Activated T-helper 1 cell treated with anti-CD3 and anti-CD28 coated beads, Interleukin-12 subunit alpha, Interleukin-12 subunit beta, Interleukin-2, Interleukin-4 antibody, amounts not matched to agents 30 ng/mL and 10 ng/mL and 1 ng/mL, durations not matched to agents 14 hours and 24 hours and 36 hours (primary cell): ENCODE measurements around the gene ST6GALNAC6. TPM values are rescaled to one million over a fixed set of nuclear protein-coding genes. Genes with fewer than 3 reads are reported as not detected.

ENCODE experiments used
- DNase-seq: peaks from one replicate; pipeline ENCODE4 v3.0.0; 2021; ENCODE audit warnings: low spot score
- H3K27ac Mint-ChIP-seq: one replicate; pipeline ENCODE4 v1.8.0; 2021; ENCODE audit warnings: mild to moderate bottlenecking, mixed read lengths
- H3K27me3 Mint-ChIP-seq: one replicate; pipeline ENCODE4 v1.8.0; 2022; ENCODE audit warnings: mild to moderate bottlenecking, moderate library complexity, mixed read lengths; ENCODE audit not compliant: insufficient read depth
- H3K36me3 Mint-ChIP-seq: one replicate; pipeline ENCODE4 v1.8.0; 2021; ENCODE audit warnings: low read depth, mixed read lengths
- H3K4me1 Mint-ChIP-seq: one replicate; pipeline ENCODE4 v1.8.0; 2021; ENCODE audit warnings: low read depth, mixed read lengths
- H3K4me3 Mint-ChIP-seq: one replicate; pipeline ENCODE4 v1.8.0; 2021; ENCODE audit warnings: mild to moderate bottlenecking, moderate library complexity, mixed read lengths
- H3K9me3 Mint-ChIP-seq: one replicate; pipeline ENCODE4 v1.8.0; 2021; ENCODE audit warnings: mixed read lengths
- intact Hi-C: fragments of 100-400 bp; cut with micrococcal nuclease; formaldehyde crosslinking; loops from one replicate; pipeline ENCODE4 v1.15.1; 2024
- total RNA-seq: library from RNA; stranded (reverse); gene quantifications from 2 replicates; pipeline ENCODE4 v1.2.3, GENCODE V29; 2022

The ST6GALNAC6 gene
- total RNA-seq, 1 donor from 2014 or later = 60.6 TPM

DNA sequence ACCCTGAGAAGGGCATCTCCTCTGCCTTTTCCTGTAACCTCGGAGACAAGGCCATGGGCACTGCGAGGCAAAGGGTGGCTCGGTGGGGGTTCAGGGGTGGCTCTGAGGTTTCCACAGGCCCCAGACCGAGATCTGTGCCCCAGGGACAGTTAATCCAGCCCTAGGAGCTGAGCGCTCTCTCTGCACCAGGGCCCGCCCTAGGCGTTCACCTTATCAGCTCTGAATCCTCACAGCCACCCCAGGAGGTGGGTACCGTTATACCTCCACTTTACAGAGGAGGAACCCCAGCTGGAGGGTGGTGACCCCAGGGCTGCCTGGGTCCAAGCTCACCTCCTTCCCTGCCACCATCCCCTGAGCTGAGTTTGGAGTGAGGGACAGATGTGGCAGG, 42.7 kb downstream of the ST6GALNAC6 start:
- no peak for DNase-seq
- Mint-ChIP-seq H3K27ac (no peak overlapping the region), H3K4me1 (peaks cover 22% of the 10 kb centered on the region), H3K27me3 (peaks cover 3% of the 10 kb centered on the region), H3K4me3 (no peak overlapping the region), H3K36me3 (peaks cover 5% of the 10 kb centered on the region), H3K9me3 (peaks cover 4% of the 10 kb centered on the region)
- intact Hi-C loops = no loop called here

DNA sequence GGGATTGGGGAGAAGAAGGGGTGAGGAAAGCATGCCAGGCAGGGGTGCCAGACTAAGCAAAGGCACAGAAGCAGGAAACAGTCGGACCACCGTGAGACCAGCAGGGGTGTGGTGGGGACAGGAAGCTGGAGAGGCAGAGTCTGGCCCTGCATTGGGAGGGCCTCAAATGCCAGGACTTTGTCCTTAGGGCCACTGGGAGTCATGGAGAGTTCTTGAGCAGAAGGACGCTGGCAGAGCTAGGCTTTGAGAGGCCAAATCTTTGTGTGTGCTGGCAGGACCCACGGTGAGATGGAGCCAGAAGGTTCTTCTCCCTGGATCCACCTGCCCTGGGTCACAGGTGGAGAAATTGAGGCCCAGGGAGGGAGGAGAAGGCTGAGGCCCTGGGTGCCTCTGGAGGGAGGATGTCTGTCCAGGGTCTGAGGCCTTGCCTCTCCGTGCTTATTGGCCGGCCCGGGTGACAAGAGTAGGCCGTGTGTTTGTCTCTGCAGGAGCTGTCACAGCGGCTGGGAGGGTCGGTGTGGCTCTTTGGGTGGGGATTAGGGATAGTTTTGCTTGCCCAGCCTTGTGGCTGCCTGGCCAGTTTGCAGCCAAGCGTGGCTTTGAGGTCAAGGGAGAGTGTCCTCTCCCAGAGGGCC, 43.2 kb downstream of the ST6GALNAC6 start:
- H3K36me3 Mint-ChIP-seq = peaks cover 5% of the 10 kb centered on the region
- H3K27me3 Mint-ChIP-seq = peaks cover 3% of the 10 kb centered on the region
- peaks cover 4% of the 10 kb centered on the region for H3K9me3 Mint-ChIP-seq
- DNase-seq = no peak
- intact Hi-C loops = no loop called here
- H3K4me3 Mint-ChIP-seq = no peak overlapping the region
- H3K4me1 Mint-ChIP-seq = peaks cover 21% of the 10 kb centered on the region
- no peak overlapping the region for H3K27ac Mint-ChIP-seq

DNA sequence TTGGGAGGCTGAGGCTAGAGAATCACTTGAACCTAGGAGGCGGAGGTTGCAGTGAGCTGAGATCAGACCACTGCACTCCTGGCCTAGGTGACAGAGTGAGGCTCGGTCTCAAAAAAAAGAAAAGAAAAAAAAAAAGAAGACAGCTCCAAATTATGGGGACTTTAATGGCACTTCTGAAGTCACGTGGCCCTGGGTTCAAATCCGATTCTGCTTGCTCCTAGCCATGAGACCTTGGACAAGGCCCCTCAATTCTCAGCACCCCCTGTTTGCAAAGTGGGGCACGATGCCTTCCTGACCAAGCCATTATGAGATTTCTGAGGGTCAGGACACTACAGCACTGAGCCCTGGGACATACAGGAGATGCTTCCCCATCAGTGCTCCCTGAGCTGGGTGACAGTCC, 43.9 kb downstream of the ST6GALNAC6 start:
- Mint-ChIP-seq H3K4me1 (peaks cover 21% of the 10 kb centered on the region), H3K9me3 (peaks cover 4% of the 10 kb centered on the region), H3K27ac (peak overlapping the region; percentile 67), H3K27me3 (peaks cover 2% of the 10 kb centered on the region), H3K4me3 (peak overlapping the region; percentile 34), H3K36me3 (peaks cover 7% of the 10 kb centered on the region)
- intact Hi-C loops = no loop called here
- DNase-seq = no peak

GRCh38 chr9:127854960-127855359, 44.4 kb downstream of the ST6GALNAC6 start:
- no peak for DNase-seq
- H3K27me3 Mint-ChIP-seq = peaks cover 2% of the 10 kb centered on the region
- H3K9me3 Mint-ChIP-seq = peaks cover 4% of the 10 kb centered on the region
- intact Hi-C loops = no loop called here
- no peak overlapping the region for H3K27ac Mint-ChIP-seq
- H3K4me3 Mint-ChIP-seq = peak overlapping the region; percentile 26
- peaks cover 9% of the 10 kb centered on the region for H3K36me3 Mint-ChIP-seq
- peaks cover 21% of the 10 kb centered on the region for H3K4me1 Mint-ChIP-seq

DNA sequence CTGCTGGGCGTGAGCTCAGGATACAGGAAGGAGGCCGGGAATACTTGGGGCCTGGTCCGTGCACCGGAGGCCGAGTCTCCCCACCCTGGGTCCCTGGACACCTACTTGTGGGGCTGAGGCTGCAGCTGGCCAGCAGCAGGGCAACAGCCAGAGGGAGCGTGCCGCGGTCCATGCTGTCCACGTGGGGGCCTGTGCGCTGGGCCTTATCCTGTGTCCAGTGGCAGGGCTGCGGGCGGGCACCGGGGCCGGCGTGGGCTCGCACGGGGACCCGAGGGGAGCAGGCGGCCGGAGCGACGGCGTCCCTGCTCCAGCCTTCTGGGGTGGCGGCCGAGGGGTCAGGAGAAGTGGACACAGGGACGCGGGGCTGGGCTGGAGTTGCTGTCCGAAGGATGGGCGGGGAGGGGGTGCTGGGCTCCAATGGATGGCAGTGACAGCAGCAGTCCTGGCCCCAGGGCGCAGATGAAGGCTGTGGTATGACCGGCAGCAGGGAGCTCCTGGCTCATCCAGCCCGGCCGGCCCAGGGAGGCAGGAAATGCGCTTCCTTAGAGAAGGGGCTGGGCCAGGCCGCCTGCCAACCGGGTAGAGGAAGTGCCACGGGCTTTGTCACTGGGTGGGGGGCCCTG, 45.1 kb downstream of the ST6GALNAC6 start, which contains the start of gene ENG:
Gene ENG (minus strand): TSS at position 475 of the 623 bp plus-strand sequence. CDS start 303 bp downstream, at position 172.
- peaks cover 8% of the 10 kb centered on the region for H3K9me3 Mint-ChIP-seq
- no peak for DNase-seq
- peak within 1 kb of the TSS; percentile 93 for H3K27ac Mint-ChIP-seq
- peaks cover 21% of the 10 kb centered on the region for H3K4me1 Mint-ChIP-seq
- peaks cover 2% of the 10 kb centered on the region for H3K27me3 Mint-ChIP-seq
- H3K36me3 Mint-ChIP-seq = peaks cover 11% of the 10 kb centered on the region
- intact Hi-C loops = no loop called here
- H3K4me3 Mint-ChIP-seq = peak within 1 kb of the TSS; percentile 86

DNA sequence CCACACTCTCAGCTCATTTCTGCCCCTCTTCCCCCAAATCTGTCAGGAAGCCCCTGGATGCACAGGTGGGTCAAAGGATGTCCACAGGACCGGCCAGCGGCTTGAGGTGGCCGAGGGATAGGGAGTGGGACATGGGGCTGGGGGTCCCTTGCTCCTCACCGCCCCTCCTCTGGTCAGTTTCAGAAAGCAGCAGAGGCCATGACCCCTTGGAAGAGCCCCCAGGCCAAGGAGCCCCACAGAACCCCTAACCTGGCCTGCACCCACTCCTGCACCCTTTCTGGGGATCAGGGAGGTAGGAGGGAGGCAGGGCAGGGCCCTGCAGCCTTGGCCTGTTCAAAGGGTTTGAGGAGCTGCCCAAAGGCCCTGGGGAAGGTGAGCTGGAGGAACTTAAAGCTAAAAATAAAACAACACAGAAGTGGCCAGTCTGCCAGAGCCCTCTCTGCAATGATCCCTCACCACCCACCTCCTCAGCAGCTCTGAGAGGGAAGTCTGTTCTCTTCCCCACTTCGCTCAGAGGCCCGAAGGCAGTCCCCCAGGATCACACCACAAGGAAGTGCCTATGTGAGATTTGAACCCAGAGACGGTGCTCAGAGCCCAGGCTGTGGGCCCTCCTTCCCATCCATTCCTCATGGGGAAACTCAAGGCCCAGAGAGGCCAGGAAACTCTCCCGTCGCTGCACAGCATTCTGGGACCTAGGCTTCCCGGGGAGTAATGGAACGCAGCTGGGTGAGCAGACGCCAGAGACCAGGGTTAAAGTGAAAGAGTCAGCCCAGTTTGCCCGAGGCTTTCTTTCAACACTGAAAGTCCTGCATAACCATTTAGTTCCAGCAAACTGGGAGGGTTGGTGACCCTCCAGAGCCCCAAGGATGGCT, 45.9 kb downstream of the ST6GALNAC6 start:
- Mint-ChIP-seq H3K27ac (peak overlapping the region; percentile 93), H3K27me3 (no peaks in the 10 kb centered on the region), H3K4me3 (peak overlapping the region; percentile 86), H3K4me1 (peaks cover 21% of the 10 kb centered on the region), H3K9me3 (peaks cover 15% of the 10 kb centered on the region), H3K36me3 (peaks cover 19% of the 10 kb centered on the region)
- intact Hi-C loops = no loop called here
- no peak for DNase-seq

DNA sequence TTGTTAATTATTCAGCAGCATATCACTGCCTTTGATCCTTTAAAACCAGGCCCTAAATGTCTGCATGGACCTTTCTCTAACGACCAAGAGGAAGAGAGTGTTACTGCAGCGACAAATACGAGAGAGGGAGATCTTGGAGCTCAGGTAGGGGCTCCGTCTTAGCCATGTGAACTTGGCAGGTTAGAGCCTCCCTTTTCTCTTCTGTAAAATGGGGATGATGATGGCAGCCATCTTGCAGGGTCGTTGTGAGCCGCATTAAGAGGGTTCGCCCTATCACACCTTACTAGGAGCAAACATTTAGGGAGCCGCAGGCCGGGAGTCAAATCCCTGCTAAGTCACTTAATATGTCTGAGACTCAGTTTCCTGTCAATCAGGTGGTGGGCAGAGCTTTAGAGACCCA, 46.6 kb downstream of the ST6GALNAC6 start:
- Mint-ChIP-seq H3K4me1 (peaks cover 21% of the 10 kb centered on the region), H3K9me3 (peaks cover 17% of the 10 kb centered on the region), H3K27me3 (no peaks in the 10 kb centered on the region), H3K36me3 (peaks cover 19% of the 10 kb centered on the region), H3K4me3 (peak overlapping the region; percentile 86), H3K27ac (peak overlapping the region; percentile 34)
- intact Hi-C loops = no loop called here
- DNase-seq = no peak

GRCh38 chr9:127850286-127850830, 49.0 kb downstream of the ST6GALNAC6 start:
- H3K36me3 Mint-ChIP-seq = peaks cover 19% of the 10 kb centered on the region
- H3K9me3 Mint-ChIP-seq = peaks cover 17% of the 10 kb centered on the region
- H3K27ac Mint-ChIP-seq = no peak overlapping the region
- H3K27me3 Mint-ChIP-seq = no peaks in the 10 kb centered on the region
- H3K4me3 Mint-ChIP-seq = no peak overlapping the region
- no peak for DNase-seq
- intact Hi-C loops = no loop called here
- H3K4me1 Mint-ChIP-seq = peaks cover 21% of the 10 kb centered on the region

GRCh38 chr9:127848756-127849504, 50.5 kb downstream of the ST6GALNAC6 start:
- Mint-ChIP-seq H3K4me1 (peaks cover 21% of the 10 kb centered on the region), H3K27me3 (no peaks in the 10 kb centered on the region), H3K36me3 (peaks cover 19% of the 10 kb centered on the region), H3K27ac (no peak overlapping the region), H3K4me3 (no peak overlapping the region), H3K9me3 (peaks cover 17% of the 10 kb centered on the region)
- intact Hi-C loops = no loop called here
- DNase-seq = no peak

DNA sequence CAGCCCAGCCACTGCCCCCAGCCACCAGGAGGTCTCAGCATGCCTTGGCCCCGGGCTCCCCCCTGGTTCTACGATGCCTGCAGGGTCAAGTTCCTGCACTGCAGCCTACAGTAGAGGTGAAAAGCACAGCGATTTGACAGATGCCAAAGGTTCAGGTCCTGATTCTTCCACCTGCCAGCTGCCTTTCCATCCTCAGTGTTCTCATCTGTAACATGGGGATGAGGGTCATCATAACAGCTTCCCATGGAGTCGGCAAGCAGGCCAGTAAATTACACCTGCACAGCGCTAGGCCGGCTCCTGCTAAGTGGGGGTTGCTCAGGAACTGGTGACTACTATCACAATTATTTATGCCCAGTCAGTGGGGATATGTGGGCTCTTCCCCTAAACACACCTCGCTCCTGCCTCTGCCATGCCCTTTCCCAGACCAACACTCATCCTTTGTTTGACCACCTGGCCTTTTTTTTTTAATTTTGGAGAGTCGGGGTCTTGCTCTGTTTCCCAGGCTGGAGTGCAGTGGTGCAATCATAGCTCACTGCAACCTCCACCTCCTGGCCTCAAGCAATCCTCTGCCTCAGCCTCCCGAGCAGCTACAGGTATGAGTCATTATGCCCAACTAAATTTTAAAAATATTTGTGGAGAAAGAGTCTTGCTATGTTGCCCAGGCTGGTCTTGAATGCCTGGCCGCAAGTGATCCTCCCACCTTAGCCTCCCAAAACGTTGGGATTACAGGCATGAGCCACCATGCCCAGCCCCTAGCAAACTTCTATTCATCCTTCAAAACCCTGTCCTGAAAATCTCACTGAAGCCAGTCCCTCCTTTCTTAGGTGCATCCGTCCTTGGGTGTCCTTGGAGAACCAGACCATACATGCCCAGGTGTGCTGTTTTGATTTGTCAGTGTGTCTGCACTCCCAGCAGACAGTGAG, 51.3 kb downstream of the ST6GALNAC6 start:
- no peak for DNase-seq
- Mint-ChIP-seq H3K4me3 (no peak overlapping the region), H3K36me3 (peaks cover 19% of the 10 kb centered on the region), H3K27me3 (no peaks in the 10 kb centered on the region), H3K9me3 (peaks cover 17% of the 10 kb centered on the region), H3K27ac (no peak overlapping the region), H3K4me1 (peaks cover 18% of the 10 kb centered on the region)
- intact Hi-C loops = no loop called here

- Mint-ChIP-seq H3K9me3 (peaks cover 15% of the 10 kb centered on the region), H3K27me3 (no peaks in the 10 kb centered on the region), H3K4me1 (peaks cover 8% of the 10 kb centered on the region), H3K4me3 (no peak overlapping the region), H3K36me3 (peaks cover 17% of the 10 kb centered on the region), H3K27ac (no peak overlapping the region)
- no peak for DNase-seq
- intact Hi-C loops = no loop called here
Observed at GRCh38 chr9:127847178-127847510, 52.3 kb downstream of the ST6GALNAC6 start.
